Measurements from ENCODE around the gene CNTN5. TPM values are rescaled to one million over a fixed set of nuclear protein-coding genes. Genes with fewer than 3 reads are reported as not detected.

The CNTN5 gene
- polyA plus RNA-seq, 1 donor (not counting 4 experiments of a cell fraction or from before 2014, with no cell fraction given) = not detected

GRCh38 chr11:99759787-99760186 is 739.0 kb downstream of the CNTN5 start:
- no peaks in the 10 kb centered on the region for H3K9me3 ChIP-seq (ENCODE audit: control insufficient read depth, low read depth, low read length)
- H3K27me3 ChIP-seq (ENCODE audit: control insufficient read depth, extremely low read depth, insufficient read depth, low read length) = no peaks in the 10 kb centered on the region
- H3K4me3 ChIP-seq (ENCODE audit: control insufficient read depth in 2 of 3, extremely low read depth in 1 of 3, insufficient read depth in 2 of 3, low read depth in 1 of 3, low read length in 3 of 3) = no peak overlapping the region
- no peak overlapping the region for H3K27ac ChIP-seq (ENCODE audit: control insufficient read depth, insufficient read depth, low read length)
- H3K9me1 ChIP-seq (ENCODE audit: control insufficient read depth, extremely low read depth, insufficient read depth, low read length) = no peaks in the 10 kb centered on the region
- H3K9ac ChIP-seq (ENCODE audit: control insufficient read depth, extremely low read depth, insufficient read depth, low read length) = no peak overlapping the region
- no peak for TF ChIP-seq CTCF (optimal IDR thresholded peaks at IDR 0.05 in 1 of 3, IDR thresholded peaks at IDR 0.05 in 1 of 3, conservative IDR thresholded peaks at IDR 0.05 in 1 of 3; ENCODE audit: extremely low read depth in 1 of 3, insufficient read depth in 2 of 3, low read length in 3 of 3)
- TF ChIP-seq EZH2 (IDR thresholded peaks at IDR 0.05; ENCODE audit: low read length) = no peak
- H3K4me1 ChIP-seq (ENCODE audit: control insufficient read depth, extremely low read depth, insufficient read depth, low read length) = no peaks in the 10 kb centered on the region
- H4K20me1 ChIP-seq (ENCODE audit: control insufficient read depth, extremely low read depth, insufficient read depth, low read length) = no peaks in the 10 kb centered on the region
- dilution Hi-C loops (cut with MboI; ENCODE audit: extremely low pct_ligation_motif_present, low sequenced_read_pairs) = no loop called here
- H3K4me2 ChIP-seq (ENCODE audit: control insufficient read depth, extremely low read depth, insufficient read depth, low read depth, low read length) = no peak overlapping the region
- H3K79me2 ChIP-seq (ENCODE audit: control insufficient read depth, insufficient read depth, low read length) = no peaks in the 10 kb centered on the region
- DNase-seq (ENCODE audit: low read depth, low spot score) (no peak), FAIRE-seq (no peak)
- no peaks in the 10 kb centered on the region for H3K36me3 ChIP-seq (ENCODE audit: control insufficient read depth in 2 of 2, extremely low read depth in 1 of 2, insufficient read depth in 2 of 2, low read length in 2 of 2)
- no peak overlapping the region for H2AFZ ChIP-seq (ENCODE audit: control insufficient read depth, low read length)

- no peaks in the 10 kb centered on the region for H3K36me3 ChIP-seq (ENCODE audit: control insufficient read depth in 2 of 2, extremely low read depth in 1 of 2, insufficient read depth in 2 of 2, low read length in 2 of 2)
- FAIRE-seq = no peak
- TF ChIP-seq EZH2 (IDR thresholded peaks at IDR 0.05; ENCODE audit: low read length) = no peak
These were observed 746.1 kb downstream of the CNTN5 start for GRCh38 chr11:99766811-99767210.

GRCh38 chr11:99773646-99774045 is 752.9 kb downstream of the CNTN5 start:
- dilution Hi-C loops (cut with MboI; ENCODE audit: extremely low pct_ligation_motif_present, low sequenced_read_pairs) = no loop called here
- H2AFZ ChIP-seq (ENCODE audit: control insufficient read depth, low read length) = no peak overlapping the region
- DNase-seq (ENCODE audit: low read depth, low spot score) = no peak
- H3K9me1 ChIP-seq (ENCODE audit: control insufficient read depth, extremely low read depth, insufficient read depth, low read length) = no peaks in the 10 kb centered on the region
- H3K9me3 ChIP-seq (ENCODE audit: control insufficient read depth, low read depth, low read length) = no peaks in the 10 kb centered on the region
- H3K27me3 ChIP-seq (ENCODE audit: control insufficient read depth, extremely low read depth, insufficient read depth, low read length) = no peaks in the 10 kb centered on the region
- no peak overlapping the region for H3K27ac ChIP-seq (ENCODE audit: control insufficient read depth, insufficient read depth, low read length)
- no peaks in the 10 kb centered on the region for H3K36me3 ChIP-seq (ENCODE audit: control insufficient read depth in 2 of 2, extremely low read depth in 1 of 2, insufficient read depth in 2 of 2, low read length in 2 of 2)
- no peak for TF ChIP-seq EZH2 (IDR thresholded peaks at IDR 0.05; ENCODE audit: low read length)
- TF ChIP-seq CTCF (optimal IDR thresholded peaks at IDR 0.05 in 1 of 3, IDR thresholded peaks at IDR 0.05 in 1 of 3, conservative IDR thresholded peaks at IDR 0.05 in 1 of 3; ENCODE audit: extremely low read depth in 1 of 3, insufficient read depth in 2 of 3, low read length in 3 of 3) = no peak
- no peak for FAIRE-seq
- H3K4me1 ChIP-seq (ENCODE audit: control insufficient read depth, extremely low read depth, insufficient read depth, low read length) = no peaks in the 10 kb centered on the region
- no peak overlapping the region for H3K4me3 ChIP-seq (ENCODE audit: control insufficient read depth in 2 of 3, extremely low read depth in 1 of 3, insufficient read depth in 2 of 3, low read depth in 1 of 3, low read length in 3 of 3)
- H3K4me2 ChIP-seq (ENCODE audit: control insufficient read depth, extremely low read depth, insufficient read depth, low read depth, low read length) = no peak overlapping the region
- no peaks in the 10 kb centered on the region for H4K20me1 ChIP-seq (ENCODE audit: control insufficient read depth, extremely low read depth, insufficient read depth, low read length)
- H3K9ac ChIP-seq (ENCODE audit: control insufficient read depth, extremely low read depth, insufficient read depth, low read length) = no peak overlapping the region
- no peaks in the 10 kb centered on the region for H3K79me2 ChIP-seq (ENCODE audit: control insufficient read depth, insufficient read depth, low read length)

More at GRCh38 chr11:99766811-99767210, 746.1 kb downstream of the CNTN5 start:
- Histone ChIP-seq H3K4me1 (ENCODE audit: control insufficient read depth, extremely low read depth, insufficient read depth, low read length) (no peaks in the 10 kb centered on the region), H3K27ac (ENCODE audit: control insufficient read depth, insufficient read depth, low read length) (no peak overlapping the region), H3K27me3 (ENCODE audit: control insufficient read depth, extremely low read depth, insufficient read depth, low read length) (no peaks in the 10 kb centered on the region), H3K9me3 (ENCODE audit: control insufficient read depth, low read depth, low read length) (no peaks in the 10 kb centered on the region), H3K79me2 (ENCODE audit: control insufficient read depth, insufficient read depth, low read length) (no peaks in the 10 kb centered on the region), H3K4me3 (ENCODE audit: control insufficient read depth in 2 of 3, extremely low read depth in 1 of 3, insufficient read depth in 2 of 3, low read depth in 1 of 3, low read length in 3 of 3) (no peak overlapping the region), H4K20me1 (ENCODE audit: control insufficient read depth, extremely low read depth, insufficient read depth, low read length) (no peaks in the 10 kb centered on the region), H3K9me1 (ENCODE audit: control insufficient read depth, extremely low read depth, insufficient read depth, low read length) (no peaks in the 10 kb centered on the region), H2AFZ (ENCODE audit: control insufficient read depth, low read length) (no peak overlapping the region), H3K4me2 (ENCODE audit: control insufficient read depth, extremely low read depth, insufficient read depth, low read depth, low read length) (no peak overlapping the region), H3K9ac (ENCODE audit: control insufficient read depth, extremely low read depth, insufficient read depth, low read length) (no peak overlapping the region)
- dilution Hi-C loops (cut with MboI; ENCODE audit: extremely low pct_ligation_motif_present, low sequenced_read_pairs) = no loop called here
- DNase-seq (ENCODE audit: low read depth, low spot score) = no peak
